Osteoblast (primary cell): Measurements from ENCODE around the gene USP16. TPM values are rescaled to one million over a fixed set of nuclear protein-coding genes. Genes with fewer than 3 reads are reported as not detected.
A peak's percentile ranks its signal among the peaks of the same experiment; 100 is the strongest.

Experiments used
- DNase-seq: peaks from one replicate; pipeline ENCODE4 v3.0.0; 2011; ENCODE audit warnings: low spot score, mixed read lengths; ENCODE audit not compliant: insufficient read length; ENCODE audit errors: missing footprints
- H2AFZ ChIP-seq: 2 replicates; pipeline ENCODE4 v1.6.0; 2011; ENCODE audit warnings: mild to moderate bottlenecking, low read length
- H3K27ac ChIP-seq: 2 replicates; pipeline ENCODE4 v1.5.1; 2011; ENCODE audit warnings: mild to moderate bottlenecking, low read depth, low read length, moderate library complexity
- H3K27me3 ChIP-seq: 2 replicates; pipeline ENCODE4 v1.6.0; 2012; ENCODE audit warnings: mild to moderate bottlenecking, control low read depth, inconsistent platforms, low read length, moderate library complexity; ENCODE audit not compliant: insufficient read depth
- H3K36me3 ChIP-seq: 2 replicates; pipeline ENCODE4 v1.5.1; 2011; ENCODE audit warnings: mild to moderate bottlenecking, low read length, control low read depth, moderate library complexity; ENCODE audit not compliant: insufficient read depth
- H3K4me1 ChIP-seq: 2 replicates; pipeline ENCODE4 v1.5.1; 2011; ENCODE audit warnings: mild to moderate bottlenecking, low read length, control low read depth, moderate library complexity; ENCODE audit not compliant: insufficient read depth
- H3K4me2 ChIP-seq: 2 replicates; pipeline ENCODE4 v1.6.0; 2011; ENCODE audit warnings: mild to moderate bottlenecking, low read length; ENCODE audit not compliant: insufficient read depth
- H3K4me3 ChIP-seq: fragments of 200-600 bp; sonication (generic); 3 replicates; pipeline ENCODE4 v1.5.1; 2012; ENCODE audit warnings: mild to moderate bottlenecking, low read length, inconsistent platforms; ENCODE audit not compliant: insufficient read depth
- H3K79me2 ChIP-seq: 2 replicates; pipeline ENCODE4 v1.6.0; 2012; ENCODE audit warnings: mild to moderate bottlenecking, low read length, control low read depth, inconsistent platforms; ENCODE audit not compliant: insufficient read depth
- H3K9me3 ChIP-seq: 2 replicates; pipeline ENCODE4 v1.5.1; 2011; ENCODE audit warnings: low read depth, low read length, control low read depth
- H4K20me1 ChIP-seq: 2 replicates; pipeline ENCODE4 v1.6.0; 2012; ENCODE audit warnings: mild to moderate bottlenecking, low read length, control low read depth; ENCODE audit not compliant: insufficient read depth
- total RNA-seq: library from RNA; depleted of rRNA; stranded (reverse); fragments of >200 nt; gene quantifications from 2 replicates; pipeline ENCODE4 v1.2.3, GENCODE V29; 2012
- TF ChIP-seq, protein P1 (sequence below): IDR thresholded peaks from 2 replicates; pipeline ENCODE4 v1.5.1; 2011; ENCODE audit warnings: mild to moderate bottlenecking, low read depth, low read length, moderate library complexity; ENCODE audit errors: extremely low read depth

The USP16 gene
- total RNA-seq, 1 donor, result 47.4 TPM

DNA sequence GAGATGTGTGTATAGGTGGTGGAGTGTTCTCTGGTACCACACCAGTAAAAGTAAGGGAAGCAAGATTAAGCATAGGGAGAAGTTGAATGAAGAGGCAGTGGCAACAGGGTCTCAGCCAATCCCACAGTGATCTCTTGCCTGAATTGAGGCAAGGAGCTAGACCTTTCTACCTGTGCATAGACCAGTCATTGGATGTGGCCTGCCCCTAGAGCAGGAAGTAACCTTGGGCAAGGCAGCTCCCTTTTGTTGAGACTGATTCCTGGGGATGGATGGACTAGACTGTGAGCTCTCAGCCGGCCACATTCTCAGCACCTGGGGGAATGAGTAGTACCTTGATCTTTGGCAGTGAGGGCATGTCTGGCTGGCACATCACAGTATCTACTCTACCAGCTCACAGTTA, 6.4 kb downstream of the USP16 start:
- Histone ChIP-seq H3K79me2 (peaks cover 50% of the 10 kb centered on the region), H3K27me3 (no peaks in the 10 kb centered on the region), H3K9me3 (no peaks in the 10 kb centered on the region), H3K4me1 (peaks cover 1% of the 10 kb centered on the region), H3K4me3 (no peak overlapping the region), H4K20me1 (no peaks in the 10 kb centered on the region), H3K36me3 (peaks cover 46% of the 10 kb centered on the region), H2AFZ (no peak overlapping the region), H3K4me2 (no peak overlapping the region), H3K27ac (no peak overlapping the region)
- TF ChIP-seq, protein P1, sequence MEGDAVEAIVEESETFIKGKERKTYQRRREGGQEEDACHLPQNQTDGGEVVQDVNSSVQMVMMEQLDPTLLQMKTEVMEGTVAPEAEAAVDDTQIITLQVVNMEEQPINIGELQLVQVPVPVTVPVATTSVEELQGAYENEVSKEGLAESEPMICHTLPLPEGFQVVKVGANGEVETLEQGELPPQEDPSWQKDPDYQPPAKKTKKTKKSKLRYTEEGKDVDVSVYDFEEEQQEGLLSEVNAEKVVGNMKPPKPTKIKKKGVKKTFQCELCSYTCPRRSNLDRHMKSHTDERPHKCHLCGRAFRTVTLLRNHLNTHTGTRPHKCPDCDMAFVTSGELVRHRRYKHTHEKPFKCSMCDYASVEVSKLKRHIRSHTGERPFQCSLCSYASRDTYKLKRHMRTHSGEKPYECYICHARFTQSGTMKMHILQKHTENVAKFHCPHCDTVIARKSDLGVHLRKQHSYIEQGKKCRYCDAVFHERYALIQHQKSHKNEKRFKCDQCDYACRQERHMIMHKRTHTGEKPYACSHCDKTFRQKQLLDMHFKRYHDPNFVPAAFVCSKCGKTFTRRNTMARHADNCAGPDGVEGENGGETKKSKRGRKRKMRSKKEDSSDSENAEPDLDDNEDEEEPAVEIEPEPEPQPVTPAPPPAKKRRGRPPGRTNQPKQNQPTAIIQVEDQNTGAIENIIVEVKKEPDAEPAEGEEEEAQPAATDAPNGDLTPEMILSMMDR, result no peak
- DNase-seq, result no peak

DNA sequence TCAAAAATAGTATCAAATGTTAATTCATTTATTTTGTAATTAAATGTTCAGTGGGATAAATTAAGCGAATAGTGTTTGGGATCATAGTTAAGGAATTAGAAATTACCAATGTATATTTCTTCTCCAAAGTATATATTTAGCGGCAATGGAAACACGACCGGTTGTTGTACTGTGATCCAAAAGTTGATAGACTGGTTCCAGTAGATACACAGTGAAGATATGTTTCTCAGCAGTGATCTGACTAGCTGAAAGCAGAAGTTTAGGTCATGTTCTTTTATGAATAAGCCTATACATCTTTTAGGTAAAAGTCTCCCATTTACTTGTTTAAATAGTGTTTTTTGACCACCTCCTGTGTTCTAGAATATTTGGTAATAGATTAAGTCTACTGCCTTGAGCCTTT, 8.8 kb downstream of the USP16 start:
- Histone ChIP-seq H3K4me2 (no peak overlapping the region), H3K27me3 (no peaks in the 10 kb centered on the region), H3K27ac (no peak overlapping the region), H3K4me1 (no peaks in the 10 kb centered on the region), H3K9me3 (no peaks in the 10 kb centered on the region), H3K4me3 (no peak overlapping the region), H4K20me1 (no peaks in the 10 kb centered on the region), H3K36me3 (peaks cover 66% of the 10 kb centered on the region), H2AFZ (no peak overlapping the region), H3K79me2 (peaks cover 30% of the 10 kb centered on the region)
- peak; percentile 15 for DNase-seq
- TF ChIP-seq, protein P1, result no peak

DNA sequence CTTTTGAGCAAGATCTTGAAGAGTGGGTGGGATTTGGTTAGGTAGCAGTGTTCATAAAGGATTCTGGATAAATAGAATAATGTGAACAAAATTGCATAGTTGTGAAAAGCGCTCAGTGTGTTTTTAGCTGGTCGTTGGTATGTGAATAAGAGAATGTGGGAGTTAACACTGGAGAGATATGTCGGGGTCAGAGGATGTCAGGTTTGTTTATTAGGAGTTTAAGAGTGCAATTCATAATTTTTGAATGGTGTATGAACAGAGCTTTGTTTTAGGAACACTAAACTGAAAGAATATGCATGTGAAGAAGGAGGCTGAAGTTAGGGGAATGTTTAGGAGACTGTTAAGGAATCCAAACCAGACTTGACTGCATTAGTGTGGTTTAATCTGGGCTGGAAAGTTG, 9.4 kb downstream of the USP16 start:
- no peaks in the 10 kb centered on the region for H3K27me3 ChIP-seq
- H3K4me1 ChIP-seq, result no peaks in the 10 kb centered on the region
- no peak overlapping the region for H3K4me3 ChIP-seq
- H3K27ac ChIP-seq, result peak overlapping the region; percentile 29
- H3K4me2 ChIP-seq, result no peak overlapping the region
- TF ChIP-seq, protein P1, result no peak
- H3K79me2 ChIP-seq, result peaks cover 25% of the 10 kb centered on the region
- no peaks in the 10 kb centered on the region for H4K20me1 ChIP-seq
- H3K36me3 ChIP-seq, result peaks cover 71% of the 10 kb centered on the region
- H2AFZ ChIP-seq, result no peak overlapping the region
- DNase-seq, result peak; percentile 27
- no peaks in the 10 kb centered on the region for H3K9me3 ChIP-seq

DNA sequence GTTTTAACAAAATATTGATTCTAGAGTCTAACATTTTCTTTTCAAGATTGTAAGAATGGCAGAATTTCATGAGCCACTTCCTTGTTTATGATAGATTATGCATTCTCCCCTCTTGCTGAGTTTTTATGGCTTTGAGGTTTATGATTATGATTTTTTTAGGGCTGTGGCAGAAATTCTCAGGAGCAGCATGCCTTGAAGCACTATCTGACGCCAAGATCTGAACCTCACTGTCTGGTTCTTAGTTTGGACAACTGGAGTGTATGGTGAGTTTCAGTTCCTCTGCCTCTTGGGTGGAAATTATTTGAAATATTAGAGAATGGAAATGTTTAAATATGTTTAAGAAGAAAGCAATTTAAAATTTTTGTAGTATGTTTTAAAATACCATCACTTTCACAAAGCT, 10.2 kb downstream of the USP16 start:
- no peak overlapping the region for H2AFZ ChIP-seq
- no peak overlapping the region for H3K4me3 ChIP-seq
- H3K9me3 ChIP-seq, result no peaks in the 10 kb centered on the region
- H3K27ac ChIP-seq, result no peak overlapping the region
- TF ChIP-seq, protein P1, result no peak
- no peaks in the 10 kb centered on the region for H3K27me3 ChIP-seq
- H3K4me1 ChIP-seq, result no peaks in the 10 kb centered on the region
- no peak overlapping the region for H3K4me2 ChIP-seq
- DNase-seq, result no peak
- peaks cover 19% of the 10 kb centered on the region for H3K79me2 ChIP-seq
- peaks cover 68% of the 10 kb centered on the region for H3K36me3 ChIP-seq
- no peaks in the 10 kb centered on the region for H4K20me1 ChIP-seq
